ENCODE data around the gene A3GALT2.

DNA sequence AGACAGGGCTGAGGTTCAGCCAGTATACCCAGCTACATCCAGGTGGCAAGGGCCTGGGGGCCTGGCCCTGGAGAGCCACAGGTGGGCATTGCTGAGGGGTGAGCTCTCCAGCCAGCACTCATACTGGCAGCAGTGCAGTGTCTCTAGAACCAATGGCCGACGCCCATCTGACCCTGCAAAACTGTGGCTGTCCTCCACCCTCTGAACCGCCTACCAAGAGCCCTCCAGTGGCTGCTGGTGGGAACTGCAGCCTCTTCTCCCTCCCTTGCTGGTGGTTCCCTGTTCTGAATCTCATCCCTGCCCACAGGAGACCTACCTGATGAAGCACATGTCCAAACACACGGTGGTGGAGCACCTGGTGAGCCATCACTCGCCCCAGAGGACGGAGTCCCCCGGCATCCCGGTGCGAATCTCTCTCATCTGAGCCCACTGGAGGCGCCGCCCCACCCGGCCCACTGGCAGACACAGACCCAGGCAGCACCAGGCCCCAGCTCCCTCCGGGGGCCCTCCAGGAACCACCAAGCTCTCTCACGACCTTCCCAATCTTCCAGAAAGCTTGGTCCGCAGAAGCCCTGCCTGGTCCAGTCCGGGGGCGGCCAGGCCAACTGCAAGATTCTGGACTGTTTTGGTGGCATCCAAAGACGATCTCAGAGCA, 22.1 kb downstream of the A3GALT2 start:
- TF ChIP-seq CTCF (IDR thresholded peaks at IDR 0.05) (peak; percentile 76), EZH2phosphoT487 (IDR thresholded peaks at IDR 0.05) (no peak)
